Measurements from ENCODE around the gene CEP44.

The CEP44 gene

GRCh38 chr4:174380699-174381439 is 97.2 kb downstream of the CEP44 start:
- no peak for TF ChIP-seq CTCF (IDR thresholded peaks at IDR 0.05; ENCODE audit: low read depth, low read length, missing control alignments)
- H3K4me3 ChIP-seq (replicated peaks; ENCODE audit: low read depth, low read length) = no peak overlapping the region
- no peak for DNase-seq (ENCODE audit: extremely low read depth, low read depth)

DNA sequence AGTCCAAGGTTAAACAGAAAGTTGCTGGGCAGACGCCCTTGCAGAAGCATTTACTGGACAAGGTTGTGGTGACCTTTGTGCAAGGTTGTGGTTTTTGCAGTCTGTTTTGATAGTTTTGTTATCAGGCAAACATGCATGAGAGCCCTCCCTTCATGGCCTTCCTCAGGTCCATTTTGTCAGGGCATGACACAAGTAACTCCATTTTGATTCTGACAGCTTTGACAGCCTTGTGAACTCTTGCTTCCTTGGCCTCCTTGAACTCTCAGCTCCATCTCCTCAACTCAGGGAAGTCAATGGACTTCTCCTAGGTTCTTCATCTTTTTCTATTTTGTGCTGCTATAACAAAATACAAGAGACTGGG is 97.7 kb downstream of the CEP44 start:
- H3K4me3 ChIP-seq (replicated peaks; ENCODE audit: low read depth, low read length) = no peak overlapping the region
- no peak for TF ChIP-seq CTCF (IDR thresholded peaks at IDR 0.05; ENCODE audit: low read depth, low read length, missing control alignments)
- DNase-seq (ENCODE audit: extremely low read depth, low read depth) = no peak
